Kidney epithelial cell (primary cell): ENCODE measurements around the gene PPP2R3B. TPM values are rescaled to one million over a fixed set of nuclear protein-coding genes. Genes with fewer than 3 reads are reported as not detected.

Experiments used
- DNase-seq: peaks from one replicate; pipeline ENCODE4 v3.0.0-alpha.2; 2010; ENCODE audit warnings: low read depth
- H3K27me3 ChIP-seq: 2 replicates; pipeline ENCODE4 v1.6.0; 2011; ENCODE audit warnings: low read length; ENCODE audit not compliant: control insufficient read depth, insufficient read depth
- H3K36me3 ChIP-seq: 2 replicates; pipeline ENCODE4 v1.5.1; 2011; ENCODE audit warnings: low read length; ENCODE audit not compliant: control insufficient read depth, insufficient read depth
- H3K4me3 ChIP-seq: 2 replicates; pipeline ENCODE4 v1.5.1; 2011; ENCODE audit warnings: low read depth, mild to moderate bottlenecking, control low read depth, low read length
- CTCF ChIP-seq: IDR thresholded peaks from 2 replicates; pipeline ENCODE4 v1.5.1; 2011; ENCODE audit warnings: mild to moderate bottlenecking, moderate library complexity, low read length, control low read depth, inconsistent platforms; ENCODE audit not compliant: insufficient read depth, poor library complexity, severe bottlenecking
- total RNA-seq: library from RNA; depleted of rRNA; stranded (reverse); fragments of >200 nt; gene quantifications from 2 replicates; pipeline ENCODE4 v1.2.3, GENCODE V29; 2015

The PPP2R3B gene
- total RNA-seq, 1 donor from 2014 or later: 17.7 TPM

DNA sequence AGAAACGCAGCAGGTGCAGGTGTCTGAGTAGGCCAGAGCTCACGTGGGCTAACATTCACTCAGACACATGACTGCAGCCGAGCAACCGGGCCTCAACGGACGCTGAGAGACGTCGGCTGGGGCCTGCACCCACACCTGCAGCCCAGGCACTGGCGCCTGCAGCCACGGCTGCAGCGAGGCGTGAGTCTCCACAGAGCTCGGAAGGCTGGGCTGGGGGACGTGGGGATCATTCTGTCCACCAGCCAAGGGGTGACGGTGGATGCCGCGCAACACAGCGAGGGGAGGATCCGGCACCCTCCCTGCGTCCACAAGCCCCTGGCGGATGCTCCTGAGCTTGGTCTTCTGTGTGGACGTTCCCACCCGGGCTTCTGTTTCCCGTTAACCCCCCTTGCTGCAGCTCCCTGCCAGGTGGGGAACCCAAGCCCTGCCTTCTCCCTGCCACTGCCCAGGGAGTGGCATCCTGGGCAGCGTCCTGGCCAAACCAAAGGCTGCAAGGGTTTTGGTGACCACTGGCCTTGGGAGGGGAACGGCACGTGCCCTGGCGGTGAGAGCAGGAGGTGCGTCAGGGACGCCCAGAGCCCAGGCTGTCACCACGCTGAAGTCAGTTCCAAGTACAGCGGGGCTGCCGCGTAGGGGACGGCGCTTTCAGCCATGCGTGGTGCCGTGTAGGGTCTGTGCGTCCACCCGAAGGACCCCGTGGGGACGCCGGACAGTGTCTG is 16.3 kb downstream of the PPP2R3B start:
- no peak for TF ChIP-seq CTCF
- no peak for DNase-seq
- Histone ChIP-seq H3K36me3 (no peaks in the 10 kb centered on the region), H3K4me3 (no peak overlapping the region), H3K27me3 (peaks cover 46% of the 10 kb centered on the region)

GRCh38 chrX:369563-370101 is 17.1 kb downstream of the PPP2R3B start:
- TF ChIP-seq CTCF: no peak
- no peak overlapping the region for H3K4me3 ChIP-seq
- no peaks in the 10 kb centered on the region for H3K36me3 ChIP-seq

GRCh38 chrX:368811-369562 is 17.7 kb downstream of the PPP2R3B start:
- no peak for DNase-seq
- Histone ChIP-seq H3K27me3 (peaks cover 33% of the 10 kb centered on the region), H3K4me3 (no peak overlapping the region), H3K36me3 (no peaks in the 10 kb centered on the region)
- TF ChIP-seq CTCF: no peak

More at GRCh38 chrX:369563-370101, 17.1 kb downstream of the PPP2R3B start:
- peaks cover 38% of the 10 kb centered on the region for H3K27me3 ChIP-seq
- DNase-seq: no peak

DNA sequence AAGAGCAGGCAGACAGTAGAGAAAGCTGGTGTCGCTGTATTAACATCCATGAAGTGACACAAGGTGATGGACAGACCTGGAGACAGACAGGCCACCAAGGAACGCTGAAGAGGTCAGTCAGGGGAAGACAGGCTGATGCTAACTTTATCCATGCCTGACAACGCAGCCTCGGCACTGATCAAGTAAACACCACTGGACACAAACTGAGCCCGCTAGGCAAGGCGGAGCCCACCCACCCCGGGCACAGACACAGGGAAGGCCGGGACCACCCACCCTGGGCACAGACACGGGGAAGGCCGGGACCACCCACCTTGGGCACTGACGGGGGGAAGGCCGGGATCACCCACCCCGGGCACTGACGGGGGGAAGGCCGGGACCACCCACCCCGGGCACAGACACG is 18.8 kb downstream of the PPP2R3B start:
- TF ChIP-seq CTCF: no peak

DNA sequence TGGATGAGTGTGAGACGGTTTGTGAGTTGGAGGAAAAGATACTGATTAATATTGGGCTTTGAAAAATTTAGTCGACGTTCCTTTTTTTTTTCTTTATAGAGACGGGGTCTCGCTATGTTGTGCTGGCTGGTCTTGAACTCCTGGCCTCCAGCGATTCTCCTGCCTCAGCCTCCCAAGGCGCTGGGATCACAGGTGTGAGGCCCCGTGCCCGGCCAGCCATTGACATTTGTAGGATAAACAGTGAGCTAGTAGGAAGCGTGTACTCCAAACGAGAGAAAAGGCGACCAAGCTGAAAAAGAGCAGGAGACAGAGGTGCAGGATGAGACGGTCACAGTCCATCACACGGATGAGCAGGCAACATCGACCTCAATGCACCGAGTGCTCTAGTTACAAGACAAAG is 19.4 kb downstream of the PPP2R3B start:
- Histone ChIP-seq H3K36me3 (no peaks in the 10 kb centered on the region), H3K4me3 (no peak overlapping the region), H3K27me3 (peaks cover 18% of the 10 kb centered on the region)
- DNase-seq: no peak
- no peak for TF ChIP-seq CTCF

More for the DNA sequence above, 18.8 kb downstream of the PPP2R3B start:
- no peak for DNase-seq
- Histone ChIP-seq H3K4me3 (no peak overlapping the region), H3K27me3 (peaks cover 23% of the 10 kb centered on the region), H3K36me3 (no peaks in the 10 kb centered on the region)
